Measurements from ENCODE around the gene BIRC5.

DNA sequence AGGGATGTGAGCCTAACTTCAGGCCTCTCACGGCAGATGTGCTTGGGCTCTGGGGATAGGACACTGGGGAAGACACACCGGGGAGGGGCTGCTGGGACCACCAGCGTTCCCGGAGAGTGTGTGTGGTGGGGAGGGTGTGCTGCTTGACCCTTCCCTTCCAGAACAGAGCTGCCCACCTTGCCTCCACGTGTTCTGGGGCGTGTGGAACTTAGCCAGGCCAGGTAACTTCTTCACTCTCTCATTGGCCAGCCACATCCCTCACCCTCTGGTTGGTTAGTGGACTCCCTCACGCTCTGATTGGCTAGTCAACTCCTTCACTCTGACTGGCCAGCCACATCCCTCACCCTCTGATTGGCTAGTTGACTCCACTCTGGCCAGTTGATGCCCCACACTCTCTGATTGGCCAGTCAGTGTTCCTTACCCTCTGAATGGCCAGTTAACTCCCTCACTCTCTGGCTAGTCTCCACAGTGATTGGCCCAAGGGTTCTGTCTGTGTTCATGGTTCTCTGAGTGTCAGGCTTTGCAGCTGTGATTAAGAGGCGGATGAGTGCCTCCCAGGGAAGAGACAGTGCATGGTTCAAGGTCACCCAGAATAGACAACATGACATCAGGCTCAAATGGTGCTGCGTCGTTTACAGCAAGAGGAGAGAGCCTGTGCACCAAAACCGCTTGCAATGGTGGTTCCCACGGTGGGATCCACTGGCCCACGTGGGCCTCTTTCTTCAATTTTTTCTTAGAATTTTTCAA is 27.4 kb downstream of the BIRC5 start:
- no peak for TF ChIP-seq POLR2A (IDR thresholded peaks at IDR 0.05; ENCODE audit: borderline replicate concordance, extremely low read depth, insufficient read depth, insufficient read length)
- TF ChIP-seq, protein P1, sequence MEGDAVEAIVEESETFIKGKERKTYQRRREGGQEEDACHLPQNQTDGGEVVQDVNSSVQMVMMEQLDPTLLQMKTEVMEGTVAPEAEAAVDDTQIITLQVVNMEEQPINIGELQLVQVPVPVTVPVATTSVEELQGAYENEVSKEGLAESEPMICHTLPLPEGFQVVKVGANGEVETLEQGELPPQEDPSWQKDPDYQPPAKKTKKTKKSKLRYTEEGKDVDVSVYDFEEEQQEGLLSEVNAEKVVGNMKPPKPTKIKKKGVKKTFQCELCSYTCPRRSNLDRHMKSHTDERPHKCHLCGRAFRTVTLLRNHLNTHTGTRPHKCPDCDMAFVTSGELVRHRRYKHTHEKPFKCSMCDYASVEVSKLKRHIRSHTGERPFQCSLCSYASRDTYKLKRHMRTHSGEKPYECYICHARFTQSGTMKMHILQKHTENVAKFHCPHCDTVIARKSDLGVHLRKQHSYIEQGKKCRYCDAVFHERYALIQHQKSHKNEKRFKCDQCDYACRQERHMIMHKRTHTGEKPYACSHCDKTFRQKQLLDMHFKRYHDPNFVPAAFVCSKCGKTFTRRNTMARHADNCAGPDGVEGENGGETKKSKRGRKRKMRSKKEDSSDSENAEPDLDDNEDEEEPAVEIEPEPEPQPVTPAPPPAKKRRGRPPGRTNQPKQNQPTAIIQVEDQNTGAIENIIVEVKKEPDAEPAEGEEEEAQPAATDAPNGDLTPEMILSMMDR (IDR thresholded peaks at IDR 0.05 in 2 of 3, conservative IDR thresholded peaks at IDR 0.05 in 1 of 3; ENCODE audit: borderline replicate concordance in 1 of 3, insufficient read depth in 1 of 3, low read depth in 2 of 3, low read length in 2 of 3), result no peak
- no peak for TF ChIP-seq POLR2AphosphoS5 (IDR thresholded peaks at IDR 0.05; ENCODE audit: low read depth, low read length)
- TF ChIP-seq JUND (IDR thresholded peaks at IDR 0.05), result no peak
- TF ChIP-seq, protein P2, sequence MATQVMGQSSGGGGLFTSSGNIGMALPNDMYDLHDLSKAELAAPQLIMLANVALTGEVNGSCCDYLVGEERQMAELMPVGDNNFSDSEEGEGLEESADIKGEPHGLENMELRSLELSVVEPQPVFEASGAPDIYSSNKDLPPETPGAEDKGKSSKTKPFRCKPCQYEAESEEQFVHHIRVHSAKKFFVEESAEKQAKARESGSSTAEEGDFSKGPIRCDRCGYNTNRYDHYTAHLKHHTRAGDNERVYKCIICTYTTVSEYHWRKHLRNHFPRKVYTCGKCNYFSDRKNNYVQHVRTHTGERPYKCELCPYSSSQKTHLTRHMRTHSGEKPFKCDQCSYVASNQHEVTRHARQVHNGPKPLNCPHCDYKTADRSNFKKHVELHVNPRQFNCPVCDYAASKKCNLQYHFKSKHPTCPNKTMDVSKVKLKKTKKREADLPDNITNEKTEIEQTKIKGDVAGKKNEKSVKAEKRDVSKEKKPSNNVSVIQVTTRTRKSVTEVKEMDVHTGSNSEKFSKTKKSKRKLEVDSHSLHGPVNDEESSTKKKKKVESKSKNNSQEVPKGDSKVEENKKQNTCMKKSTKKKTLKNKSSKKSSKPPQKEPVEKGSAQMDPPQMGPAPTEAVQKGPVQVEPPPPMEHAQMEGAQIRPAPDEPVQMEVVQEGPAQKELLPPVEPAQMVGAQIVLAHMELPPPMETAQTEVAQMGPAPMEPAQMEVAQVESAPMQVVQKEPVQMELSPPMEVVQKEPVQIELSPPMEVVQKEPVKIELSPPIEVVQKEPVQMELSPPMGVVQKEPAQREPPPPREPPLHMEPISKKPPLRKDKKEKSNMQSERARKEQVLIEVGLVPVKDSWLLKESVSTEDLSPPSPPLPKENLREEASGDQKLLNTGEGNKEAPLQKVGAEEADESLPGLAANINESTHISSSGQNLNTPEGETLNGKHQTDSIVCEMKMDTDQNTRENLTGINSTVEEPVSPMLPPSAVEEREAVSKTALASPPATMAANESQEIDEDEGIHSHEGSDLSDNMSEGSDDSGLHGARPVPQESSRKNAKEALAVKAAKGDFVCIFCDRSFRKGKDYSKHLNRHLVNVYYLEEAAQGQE (IDR thresholded peaks at IDR 0.05; ENCODE audit: low read depth), result no peak

Measured in HCT116 (cell line).